ENCODE results near the gene TMEM72. TPM values are rescaled to one million over a fixed set of nuclear protein-coding genes. Genes with fewer than 3 reads are reported as not detected.

TMEM72 gene
- total RNA-seq, 4 donors from 2014 or later = not detected

DNA sequence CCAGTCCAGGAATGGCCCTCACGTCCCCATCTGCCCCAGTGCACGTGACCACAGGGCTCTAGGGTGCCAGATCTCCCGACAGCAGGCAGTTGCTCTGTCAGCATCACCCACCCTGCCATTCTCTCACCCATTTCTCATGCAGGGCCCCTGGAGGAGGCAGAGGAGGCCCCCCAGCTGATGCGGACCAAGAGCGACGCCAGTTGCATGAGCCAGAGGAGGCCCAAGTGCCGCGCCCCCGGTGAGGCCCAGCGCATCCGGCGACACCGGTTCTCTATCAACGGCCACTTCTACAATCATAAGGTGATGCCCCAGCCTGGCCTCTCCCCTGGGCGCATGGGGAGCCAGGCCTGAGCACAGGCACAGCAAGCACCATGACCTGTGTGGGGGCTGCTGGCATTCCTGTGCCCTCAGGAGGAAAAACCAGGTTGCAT is 73.5 kb downstream of the TMEM72 start:
- H3K4me3 ChIP-seq (ENCODE audit: low read depth, poor library complexity, severe bottlenecking) = no peak overlapping the region
- WGBS, 2 donors = 96 to 97% methylated on average over 15 of the region's 15 CpGs
- intact Hi-C loops (cut with DNase I; ENCODE audit: low total_unique reads) = no loop called here
- peak in 1 of 2 donors; percentile 80 for DNase-seq (ENCODE audit: low spot score in 2 of 2)
- no peak for TF ChIP-seq POLR2A (IDR thresholded peaks at IDR 0.05)
- TF ChIP-seq, protein P1, sequence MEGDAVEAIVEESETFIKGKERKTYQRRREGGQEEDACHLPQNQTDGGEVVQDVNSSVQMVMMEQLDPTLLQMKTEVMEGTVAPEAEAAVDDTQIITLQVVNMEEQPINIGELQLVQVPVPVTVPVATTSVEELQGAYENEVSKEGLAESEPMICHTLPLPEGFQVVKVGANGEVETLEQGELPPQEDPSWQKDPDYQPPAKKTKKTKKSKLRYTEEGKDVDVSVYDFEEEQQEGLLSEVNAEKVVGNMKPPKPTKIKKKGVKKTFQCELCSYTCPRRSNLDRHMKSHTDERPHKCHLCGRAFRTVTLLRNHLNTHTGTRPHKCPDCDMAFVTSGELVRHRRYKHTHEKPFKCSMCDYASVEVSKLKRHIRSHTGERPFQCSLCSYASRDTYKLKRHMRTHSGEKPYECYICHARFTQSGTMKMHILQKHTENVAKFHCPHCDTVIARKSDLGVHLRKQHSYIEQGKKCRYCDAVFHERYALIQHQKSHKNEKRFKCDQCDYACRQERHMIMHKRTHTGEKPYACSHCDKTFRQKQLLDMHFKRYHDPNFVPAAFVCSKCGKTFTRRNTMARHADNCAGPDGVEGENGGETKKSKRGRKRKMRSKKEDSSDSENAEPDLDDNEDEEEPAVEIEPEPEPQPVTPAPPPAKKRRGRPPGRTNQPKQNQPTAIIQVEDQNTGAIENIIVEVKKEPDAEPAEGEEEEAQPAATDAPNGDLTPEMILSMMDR (IDR thresholded peaks at IDR 0.05) = no peak

- intact Hi-C loops (cut with DNase I; ENCODE audit: low total_unique reads) = no loop called here
- peak in 1 of 2 donors; percentile 80 for DNase-seq (ENCODE audit: low spot score in 2 of 2)
- H3K4me3 ChIP-seq (ENCODE audit: low read depth, poor library complexity, severe bottlenecking) = no peak overlapping the region
- no peak for TF ChIP-seq POLR2A (IDR thresholded peaks at IDR 0.05)
- TF ChIP-seq, protein P1 (IDR thresholded peaks at IDR 0.05) = no peak
- WGBS, 2 donors = 73 to 81% methylated on average over 9 of the region's 9 CpGs
These were observed 74.1 kb downstream of the TMEM72 start for GRCh38 chr10:44985175-44985681.

DNA sequence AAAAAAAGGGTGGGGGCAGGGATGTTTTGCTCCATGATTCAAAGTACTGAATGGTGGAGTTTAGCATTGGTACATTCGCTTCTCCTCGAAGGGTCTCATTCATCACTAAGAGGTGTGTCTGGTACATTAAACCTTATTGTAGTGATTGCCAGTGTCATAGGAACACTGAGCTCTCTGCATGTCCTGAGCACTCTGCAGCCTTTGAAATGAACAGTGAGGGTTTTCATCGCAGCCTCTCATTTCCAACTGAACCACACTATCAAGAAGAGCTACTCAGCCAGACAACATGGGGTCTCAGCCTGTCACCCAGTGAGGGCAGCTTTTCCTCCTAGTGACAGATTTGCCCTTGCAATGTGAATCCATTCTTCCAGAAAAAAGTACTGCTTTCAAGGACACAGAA is 75.0 kb downstream of the TMEM72 start:
- intact Hi-C loops (cut with DNase I; ENCODE audit: low total_unique reads) = no loop called here
- TF ChIP-seq, protein P1 (IDR thresholded peaks at IDR 0.05) = no peak
- TF ChIP-seq POLR2A (IDR thresholded peaks at IDR 0.05) = no peak
- H3K4me3 ChIP-seq (ENCODE audit: low read depth, poor library complexity, severe bottlenecking) = no peak overlapping the region
- 86 to 87% methylated on average over 3 of the region's 3 CpGs for WGBS, 2 donors
- peak in 1 of 2 donors; percentile 18 for DNase-seq (ENCODE audit: low spot score in 2 of 2)

Other genes starting within 250 kb of the TMEM72 start
- 10 to 100 TPM in 2 of 4 donors, 1 to 10 TPM in 2; 4.4 to 11.0 (median 8.9) TPM for gene RASSF4, start 48.5 kb downstream of the TMEM72 start, total RNA-seq
- gene DEPP1, start 67.5 kb downstream of the TMEM72 start, total RNA-seq = 100 to 1,000 TPM in 1 of 4 donors, 10 to 100 TPM in 3; 47.3 to 144 (median 72.7) TPM
- gene ZNF22, start 89.6 kb downstream of the TMEM72 start, total RNA-seq = 10 to 100 TPM in 1 of 4 donors, 1 to 10 TPM in 3; 6.7 to 14.1 (median 9.4) TPM

All from lower leg skin (tissue), 4 donors.